ENCODE data around the gene KCTD18. TPM values are rescaled to one million over a fixed set of nuclear protein-coding genes. Genes with fewer than 3 reads are reported as not detected.

KCTD18 gene
- polyA plus RNA-seq (ENCODE audit: insufficient read length in 4 of 4) = 10 to 100 TPM; 14.0 to 18.8 (median 15.6) TPM

- DNase-seq (ENCODE audit: low read depth in 4 of 4, low spot score in 2 of 4) = peak; percentile 50 to 78 (median 68)
These were observed at the start of gene KCTD18 for GRCh38 chr2:200509612-200510433. KCTD18 (minus strand) TSS chr2:200510068; CDS start chr2:200507016, 3,052 bp downstream.

GRCh38 chr2:200540793-200541192 lies 30.9 kb upstream of the KCTD18 start:
- DNase-seq (ENCODE audit: low read depth in 4 of 4, low spot score in 2 of 4) = no peak

- DNase-seq (ENCODE audit: low read depth in 4 of 4, low spot score in 2 of 4) = no peak
These were observed 28.3 kb upstream of the KCTD18 start for GRCh38 chr2:200538139-200538538.

GRCh38 chr2:200534572-200534971 lies 24.7 kb upstream of the KCTD18 start:
- DNase-seq (ENCODE audit: low read depth in 4 of 4, low spot score in 2 of 4) = no peak

- DNase-seq (ENCODE audit: low read depth in 4 of 4, low spot score in 2 of 4) = no peak
These were observed 23.9 kb upstream of the KCTD18 start for GRCh38 chr2:200533754-200534153.

GRCh38 chr2:200528228-200528627 lies 18.4 kb upstream of the KCTD18 start:
- DNase-seq (ENCODE audit: low read depth in 4 of 4, low spot score in 2 of 4) = no peak

GRCh38 chr2:200525882-200526651 lies 16.2 kb upstream of the KCTD18 start, which contains the start of gene SGO2:
SGO2 (plus strand) TSS chr2:200526207; CDS start chr2:200532976, 6,769 bp downstream.
- peak; percentile 75 to 87 (median 82) for DNase-seq (ENCODE audit: low read depth in 4 of 4, low spot score in 2 of 4)

- DNase-seq (ENCODE audit: low read depth in 4 of 4, low spot score in 2 of 4) = no peak
These were observed 15.6 kb upstream of the KCTD18 start for GRCh38 chr2:200525551-200525881.

GRCh38 chr2:200525066-200525465 lies 15.2 kb upstream of the KCTD18 start:
- no peak for DNase-seq (ENCODE audit: low read depth in 4 of 4, low spot score in 2 of 4)

GRCh38 chr2:200523604-200524003 lies 13.7 kb upstream of the KCTD18 start:
- DNase-seq (ENCODE audit: low read depth in 4 of 4, low spot score in 2 of 4) = no peak

GRCh38 chr2:200523158-200523557 lies 13.3 kb upstream of the KCTD18 start:
- no peak for DNase-seq (ENCODE audit: low read depth in 4 of 4, low spot score in 2 of 4)

- no peak for DNase-seq (ENCODE audit: low read depth in 4 of 4, low spot score in 2 of 4)
These were observed 5.3 kb upstream of the KCTD18 start for GRCh38 chr2:200515155-200515554.

GRCh38 chr2:200509235-200509611 lies 645 bp downstream of the KCTD18 start:
- DNase-seq (ENCODE audit: low read depth in 4 of 4, low spot score in 2 of 4) = no peak

- DNase-seq (ENCODE audit: low read depth in 4 of 4, low spot score in 2 of 4) = no peak
These were observed 2.7 kb downstream of the KCTD18 start for GRCh38 chr2:200507179-200507578.

- no peak for DNase-seq (ENCODE audit: low read depth in 4 of 4, low spot score in 2 of 4)
These were observed 3.2 kb downstream of the KCTD18 start for GRCh38 chr2:200506679-200507078.

- no peak for DNase-seq (ENCODE audit: low read depth in 4 of 4, low spot score in 2 of 4)
These were observed 7.7 kb downstream of the KCTD18 start for GRCh38 chr2:200502196-200502595.

GRCh38 chr2:200498402-200499162 lies 11.3 kb downstream of the KCTD18 start:
- no peak for DNase-seq (ENCODE audit: low read depth in 4 of 4, low spot score in 2 of 4)

- DNase-seq (ENCODE audit: low read depth in 4 of 4, low spot score in 2 of 4) = no peak
These were observed 13.2 kb downstream of the KCTD18 start for GRCh38 chr2:200496696-200497095.

GRCh38 chr2:200494048-200494447 lies 15.8 kb downstream of the KCTD18 start:
- DNase-seq (ENCODE audit: low read depth in 4 of 4, low spot score in 2 of 4) = no peak

GRCh38 chr2:200492656-200493055 lies 17.2 kb downstream of the KCTD18 start:
- DNase-seq (ENCODE audit: low read depth in 4 of 4, low spot score in 2 of 4) = no peak

GRCh38 chr2:200490001-200490400 lies 19.9 kb downstream of the KCTD18 start:
- DNase-seq (ENCODE audit: low read depth in 4 of 4, low spot score in 2 of 4) = no peak

Data from left renal cortex interstitium (tissue), 4 donors.